ENCODE results near the gene ZNF580. TPM values are rescaled to one million over a fixed set of nuclear protein-coding genes. Genes with fewer than 3 reads are reported as not detected.

The ZNF580 gene
- total and polyA plus RNA-seq, 2 of the 13 experiments (the other 11 are each of a cell fraction or from before 2014, with no cell fraction given) = 4.4 to 6.0 TPM

DNA sequence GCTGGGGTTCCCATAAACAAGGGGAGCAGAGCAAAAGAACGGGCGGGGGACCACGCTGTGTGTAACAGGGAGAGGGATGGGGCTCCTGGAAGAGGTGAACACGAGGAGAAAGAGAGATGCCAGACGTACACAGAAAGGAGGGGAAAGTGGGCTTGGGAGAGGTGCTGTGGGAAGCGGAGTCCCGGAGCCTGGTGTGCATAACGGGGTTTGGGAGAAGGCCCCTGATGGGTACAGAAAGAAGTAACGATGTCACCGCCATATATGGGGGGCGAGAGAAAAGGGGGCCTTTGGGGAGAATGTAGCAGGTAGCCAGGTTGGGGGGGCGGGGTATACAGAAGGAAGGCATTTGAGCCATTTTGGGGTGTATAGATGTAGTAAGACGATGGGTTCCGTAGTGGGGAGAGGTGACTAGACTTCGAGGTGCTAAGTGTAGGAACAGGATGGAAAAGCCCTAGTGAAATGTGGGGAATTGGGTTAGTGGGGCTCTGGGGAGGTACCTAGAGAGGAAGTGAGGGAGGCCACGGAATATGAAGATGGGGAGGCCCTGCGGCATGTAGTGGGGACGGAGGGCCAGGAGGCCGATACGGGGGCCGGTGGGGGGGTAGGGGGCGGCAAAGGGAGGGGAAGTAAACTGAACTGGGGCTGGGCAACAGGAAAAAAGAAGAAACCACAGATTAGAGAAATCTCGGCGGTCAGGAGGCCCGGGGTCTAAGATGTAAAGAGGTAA is 787 bp downstream of the ZNF580 start (continued):
- TF ChIP-seq, protein P1, sequence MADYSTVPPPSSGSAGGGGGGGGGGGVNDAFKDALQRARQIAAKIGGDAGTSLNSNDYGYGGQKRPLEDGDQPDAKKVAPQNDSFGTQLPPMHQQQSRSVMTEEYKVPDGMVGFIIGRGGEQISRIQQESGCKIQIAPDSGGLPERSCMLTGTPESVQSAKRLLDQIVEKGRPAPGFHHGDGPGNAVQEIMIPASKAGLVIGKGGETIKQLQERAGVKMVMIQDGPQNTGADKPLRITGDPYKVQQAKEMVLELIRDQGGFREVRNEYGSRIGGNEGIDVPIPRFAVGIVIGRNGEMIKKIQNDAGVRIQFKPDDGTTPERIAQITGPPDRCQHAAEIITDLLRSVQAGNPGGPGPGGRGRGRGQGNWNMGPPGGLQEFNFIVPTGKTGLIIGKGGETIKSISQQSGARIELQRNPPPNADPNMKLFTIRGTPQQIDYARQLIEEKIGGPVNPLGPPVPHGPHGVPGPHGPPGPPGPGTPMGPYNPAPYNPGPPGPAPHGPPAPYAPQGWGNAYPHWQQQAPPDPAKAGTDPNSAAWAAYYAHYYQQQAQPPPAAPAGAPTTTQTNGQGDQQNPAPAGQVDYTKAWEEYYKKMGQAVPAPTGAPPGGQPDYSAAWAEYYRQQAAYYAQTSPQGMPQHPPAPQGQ (CRISPR knock-in tag; IDR thresholded peaks at IDR 0.05; ENCODE audit: borderline replicate concordance) = no peak
- TF ChIP-seq, protein P2, sequence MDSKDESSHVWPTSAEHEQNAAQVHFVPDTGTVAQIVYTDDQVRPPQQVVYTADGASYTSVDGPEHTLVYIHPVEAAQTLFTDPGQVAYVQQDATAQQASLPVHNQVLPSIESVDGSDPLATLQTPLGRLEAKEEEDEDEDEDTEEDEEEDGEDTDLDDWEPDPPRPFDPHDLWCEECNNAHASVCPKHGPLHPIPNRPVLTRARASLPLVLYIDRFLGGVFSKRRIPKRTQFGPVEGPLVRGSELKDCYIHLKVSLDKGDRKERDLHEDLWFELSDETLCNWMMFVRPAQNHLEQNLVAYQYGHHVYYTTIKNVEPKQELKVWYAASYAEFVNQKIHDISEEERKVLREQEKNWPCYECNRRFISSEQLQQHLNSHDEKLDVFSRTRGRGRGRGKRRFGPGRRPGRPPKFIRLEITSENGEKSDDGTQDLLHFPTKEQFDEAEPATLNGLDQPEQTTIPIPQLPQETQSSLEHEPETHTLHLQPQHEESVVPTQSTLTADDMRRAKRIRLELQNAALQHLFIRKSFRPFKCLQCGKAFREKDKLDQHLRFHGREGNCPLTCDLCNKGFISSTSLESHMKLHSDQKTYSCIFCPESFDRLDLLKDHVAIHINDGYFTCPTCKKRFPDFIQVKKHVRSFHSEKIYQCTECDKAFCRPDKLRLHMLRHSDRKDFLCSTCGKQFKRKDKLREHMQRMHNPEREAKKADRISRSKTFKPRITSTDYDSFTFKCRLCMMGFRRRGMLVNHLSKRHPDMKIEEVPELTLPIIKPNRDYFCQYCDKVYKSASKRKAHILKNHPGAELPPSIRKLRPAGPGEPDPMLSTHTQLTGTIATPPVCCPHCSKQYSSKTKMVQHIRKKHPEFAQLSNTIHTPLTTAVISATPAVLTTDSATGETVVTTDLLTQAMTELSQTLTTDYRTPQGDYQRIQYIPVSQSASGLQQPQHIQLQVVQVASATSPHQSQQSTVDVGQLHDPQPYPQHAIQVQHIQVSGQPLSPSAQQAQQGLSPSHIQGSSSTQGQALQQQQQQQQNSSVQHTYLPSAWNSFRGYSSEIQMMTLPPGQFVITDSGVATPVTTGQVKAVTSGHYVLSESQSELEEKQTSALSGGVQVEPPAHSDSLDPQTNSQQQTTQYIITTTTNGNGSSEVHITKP (CRISPR knock-in tag; IDR thresholded peaks at IDR 0.05; ENCODE audit: low read depth) = no peak
- TF ChIP-seq NR2F2 (IDR thresholded peaks at IDR 0.05; ENCODE audit: borderline replicate concordance, low read depth) (no peak), SMAD9 (CRISPR knock-in tag; IDR thresholded peaks at IDR 0.05) (no peak), ZNF558 (CRISPR knock-in tag; IDR thresholded peaks at IDR 0.05; ENCODE audit: borderline replicate concordance) (no peak), SETDB1 (CRISPR knock-in tag; IDR thresholded peaks at IDR 0.05; ENCODE audit: borderline replicate concordance) (no peak), KLF6 (CRISPR knock-in tag; IDR thresholded peaks at IDR 0.05) (no peak), TBL1XR1 (IDR thresholded peaks at IDR 0.05; ENCODE audit: borderline replicate concordance, low read length, partially characterized antibody) (no peak), SPEN (CRISPR knock-in tag; IDR thresholded peaks at IDR 0.05; ENCODE audit: low read depth) (no peak), ZNF484 (CRISPR knock-in tag; IDR thresholded peaks at IDR 0.05; ENCODE audit: borderline replicate concordance, low read depth) (no peak), SALL1 (CRISPR knock-in tag; IDR thresholded peaks at IDR 0.05) (no peak), TSC22D2 (CRISPR knock-in tag; IDR thresholded peaks at IDR 0.05; ENCODE audit: borderline replicate concordance) (no peak), ZSCAN25 (CRISPR knock-in tag; IDR thresholded peaks at IDR 0.05) (no peak), NR3C1 (CRISPR knock-in tag; IDR thresholded peaks at IDR 0.05) (no peak)
- TF ChIP-seq, protein P3, sequence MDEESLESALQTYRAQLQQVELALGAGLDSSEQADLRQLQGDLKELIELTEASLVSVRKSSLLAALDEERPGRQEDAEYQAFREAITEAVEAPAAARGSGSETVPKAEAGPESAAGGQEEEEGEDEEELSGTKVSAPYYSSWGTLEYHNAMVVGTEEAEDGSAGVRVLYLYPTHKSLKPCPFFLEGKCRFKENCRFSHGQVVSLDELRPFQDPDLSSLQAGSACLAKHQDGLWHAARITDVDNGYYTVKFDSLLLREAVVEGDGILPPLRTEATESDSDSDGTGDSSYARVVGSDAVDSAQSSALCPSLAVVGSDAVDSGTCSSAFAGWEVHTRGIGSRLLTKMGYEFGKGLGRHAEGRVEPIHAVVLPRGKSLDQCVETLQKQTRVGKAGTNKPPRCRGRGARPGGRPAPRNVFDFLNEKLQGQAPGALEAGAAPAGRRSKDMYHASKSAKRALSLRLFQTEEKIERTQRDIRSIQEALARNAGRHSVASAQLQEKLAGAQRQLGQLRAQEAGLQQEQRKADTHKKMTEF (CRISPR knock-in tag; IDR thresholded peaks at IDR 0.05) = no peak
- TF ChIP-seq, protein P4, sequence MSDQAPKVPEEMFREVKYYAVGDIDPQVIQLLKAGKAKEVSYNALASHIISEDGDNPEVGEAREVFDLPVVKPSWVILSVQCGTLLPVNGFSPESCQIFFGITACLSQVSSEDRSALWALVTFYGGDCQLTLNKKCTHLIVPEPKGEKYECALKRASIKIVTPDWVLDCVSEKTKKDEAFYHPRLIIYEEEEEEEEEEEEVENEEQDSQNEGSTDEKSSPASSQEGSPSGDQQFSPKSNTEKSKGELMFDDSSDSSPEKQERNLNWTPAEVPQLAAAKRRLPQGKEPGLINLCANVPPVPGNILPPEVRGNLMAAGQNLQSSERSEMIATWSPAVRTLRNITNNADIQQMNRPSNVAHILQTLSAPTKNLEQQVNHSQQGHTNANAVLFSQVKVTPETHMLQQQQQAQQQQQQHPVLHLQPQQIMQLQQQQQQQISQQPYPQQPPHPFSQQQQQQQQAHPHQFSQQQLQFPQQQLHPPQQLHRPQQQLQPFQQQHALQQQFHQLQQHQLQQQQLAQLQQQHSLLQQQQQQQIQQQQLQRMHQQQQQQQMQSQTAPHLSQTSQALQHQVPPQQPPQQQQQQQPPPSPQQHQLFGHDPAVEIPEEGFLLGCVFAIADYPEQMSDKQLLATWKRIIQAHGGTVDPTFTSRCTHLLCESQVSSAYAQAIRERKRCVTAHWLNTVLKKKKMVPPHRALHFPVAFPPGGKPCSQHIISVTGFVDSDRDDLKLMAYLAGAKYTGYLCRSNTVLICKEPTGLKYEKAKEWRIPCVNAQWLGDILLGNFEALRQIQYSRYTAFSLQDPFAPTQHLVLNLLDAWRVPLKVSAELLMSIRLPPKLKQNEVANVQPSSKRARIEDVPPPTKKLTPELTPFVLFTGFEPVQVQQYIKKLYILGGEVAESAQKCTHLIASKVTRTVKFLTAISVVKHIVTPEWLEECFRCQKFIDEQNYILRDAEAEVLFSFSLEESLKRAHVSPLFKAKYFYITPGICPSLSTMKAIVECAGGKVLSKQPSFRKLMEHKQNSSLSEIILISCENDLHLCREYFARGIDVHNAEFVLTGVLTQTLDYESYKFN (CRISPR knock-in tag; conservative IDR thresholded peaks at IDR 0.05) = no peak
